Lower leg skin (tissue), 4 donors: ENCODE results near the gene GATAD2B. TPM values are rescaled to one million over a fixed set of nuclear protein-coding genes. Genes with fewer than 3 reads are reported as not detected.
"Not testable (repeated sequence)": the region's sequence is repeated elsewhere in the genome, so short reads cannot be mapped to it uniquely, and the experiment has no call there.

ENCODE experiments used
- DNase-seq, 2 donors: peaks; one replicate each; pipeline ENCODE4 v3.0.0-alpha.2; 2019; ENCODE audit warnings: low spot score in 2 of 2
- H3K4me3 ChIP-seq: fragments of 200-600 bp; sonication (generic); 2 replicates; pipeline ENCODE4 v1.5.1; 2017; ENCODE audit warnings: mild to moderate bottlenecking, low read depth; ENCODE audit not compliant: poor library complexity, severe bottlenecking
- POLR2A ChIP-seq, 2 donors: fragments of 450-650 bp; IDR thresholded peaks; one replicate each; pipeline ENCODE4 v1.6.1; 2016 to 2017; ENCODE audit warnings: antibody characterized with exemption in 2 of 2, mild to moderate bottlenecking in 1 of 2, moderate library complexity in 1 of 2
- WGBS, 2 donors: methylation state at CpG; one replicate each; pipeline ENCODE4 v1.1.5; 2018; 5-methylcytosine and 5-hydroxymethylcytosine counted together
- intact Hi-C: fragments of 100-400 bp; cut with DNase I; formaldehyde crosslinking; loops from one replicate; pipeline ENCODE4 v1.15.0; 2023; ENCODE audit warnings: low total_unique reads
- total RNA-seq, 4 donors: library from RNA; depleted of rRNA; stranded (reverse); fragments of >200 nt; gene quantifications; one replicate each; pipeline ENCODE4 v1.1.0, GENCODE V29; 2016
- TF ChIP-seq, protein P1 (sequence below), 3 donors: fragments of 450-650 bp; IDR thresholded peaks; one replicate each; pipeline ENCODE4 v1.5.1; 2016; ENCODE audit warnings: antibody characterized with exemption in 3 of 3, mild to moderate bottlenecking in 3 of 3, moderate library complexity in 2 of 3

The GATAD2B gene
- total RNA-seq, 4 donors from 2014 or later, result 24.1 to 49.3 (median 29.3) TPM

DNA sequence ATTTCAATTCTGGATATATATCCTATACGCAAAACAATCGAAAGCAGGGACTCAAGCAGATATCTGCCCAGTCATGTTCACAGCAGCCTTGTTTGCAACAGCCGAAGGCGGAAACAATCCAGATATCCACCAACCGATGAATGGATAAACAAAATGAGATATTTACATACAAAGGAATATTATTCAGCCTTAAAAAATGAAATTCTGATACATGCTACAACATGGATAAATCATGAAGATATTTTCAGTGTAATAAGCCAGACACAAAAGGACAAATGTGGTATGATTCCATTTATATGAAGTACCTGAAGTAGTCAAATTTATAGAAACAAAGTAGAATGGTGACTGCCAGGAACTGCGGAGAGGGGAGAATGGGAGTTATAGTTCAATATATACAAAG, 15.6 kb downstream of the GATAD2B start:
- H3K4me3 ChIP-seq, result no peak overlapping the region
- intact Hi-C loops, result no loop called here
- 90 to 93% methylated on average over 6 of the region's 6 CpGs for WGBS, 2 donors
- TF ChIP-seq, protein P1, sequence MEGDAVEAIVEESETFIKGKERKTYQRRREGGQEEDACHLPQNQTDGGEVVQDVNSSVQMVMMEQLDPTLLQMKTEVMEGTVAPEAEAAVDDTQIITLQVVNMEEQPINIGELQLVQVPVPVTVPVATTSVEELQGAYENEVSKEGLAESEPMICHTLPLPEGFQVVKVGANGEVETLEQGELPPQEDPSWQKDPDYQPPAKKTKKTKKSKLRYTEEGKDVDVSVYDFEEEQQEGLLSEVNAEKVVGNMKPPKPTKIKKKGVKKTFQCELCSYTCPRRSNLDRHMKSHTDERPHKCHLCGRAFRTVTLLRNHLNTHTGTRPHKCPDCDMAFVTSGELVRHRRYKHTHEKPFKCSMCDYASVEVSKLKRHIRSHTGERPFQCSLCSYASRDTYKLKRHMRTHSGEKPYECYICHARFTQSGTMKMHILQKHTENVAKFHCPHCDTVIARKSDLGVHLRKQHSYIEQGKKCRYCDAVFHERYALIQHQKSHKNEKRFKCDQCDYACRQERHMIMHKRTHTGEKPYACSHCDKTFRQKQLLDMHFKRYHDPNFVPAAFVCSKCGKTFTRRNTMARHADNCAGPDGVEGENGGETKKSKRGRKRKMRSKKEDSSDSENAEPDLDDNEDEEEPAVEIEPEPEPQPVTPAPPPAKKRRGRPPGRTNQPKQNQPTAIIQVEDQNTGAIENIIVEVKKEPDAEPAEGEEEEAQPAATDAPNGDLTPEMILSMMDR (IDR thresholded peaks at IDR 0.05), result no peak
- no peak for TF ChIP-seq POLR2A (IDR thresholded peaks at IDR 0.05)
- no peak for DNase-seq

DNA sequence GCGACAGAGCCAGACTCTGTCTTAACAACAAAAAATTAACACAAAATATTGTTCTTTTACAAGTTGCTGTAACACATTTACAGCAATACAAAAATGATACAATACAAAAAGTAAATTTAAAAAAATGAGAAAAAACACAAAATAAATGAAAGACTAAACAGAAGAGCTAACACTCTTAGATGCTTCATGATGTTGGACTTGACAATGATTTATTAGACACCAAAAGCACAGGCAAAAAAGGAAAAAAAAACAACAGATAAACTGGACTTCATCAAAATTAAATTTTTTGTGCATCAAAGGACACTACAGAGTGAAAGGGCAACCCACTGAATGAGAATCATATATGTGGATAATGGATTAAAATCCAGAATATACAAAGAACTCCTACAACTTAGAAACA, 16.4 kb downstream of the GATAD2B start:
- H3K4me3 ChIP-seq, result no peak overlapping the region
- intact Hi-C loops, result no loop called here
- no peak for TF ChIP-seq POLR2A (IDR thresholded peaks at IDR 0.05)
- TF ChIP-seq, protein P1 (IDR thresholded peaks at IDR 0.05), result no peak
- 82 to 100% methylated on average over 1 of the region's 1 CpG for WGBS, 2 donors
- no peak for DNase-seq

DNA sequence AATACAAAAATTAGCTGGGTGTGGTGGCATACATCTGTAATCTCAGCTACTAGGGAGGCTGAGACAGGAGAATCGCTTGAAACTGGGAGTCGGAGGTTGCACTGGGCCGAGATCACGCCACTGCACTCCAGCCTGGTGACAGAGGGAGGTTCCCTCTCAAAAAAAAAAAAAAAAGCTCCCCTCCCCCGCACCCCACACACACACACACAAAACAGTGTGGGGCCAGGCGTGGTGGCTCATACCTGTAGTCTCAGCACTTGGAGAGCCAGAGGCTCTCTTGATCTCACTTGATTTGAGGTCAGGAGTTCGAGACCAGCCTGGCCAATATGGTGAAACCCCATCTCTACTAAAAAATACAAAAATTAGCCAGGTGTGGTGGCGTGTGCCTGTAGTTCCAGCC, 16.9 kb downstream of the GATAD2B start:
- 94% methylated on average over 8 of the region's 8 CpGs for WGBS, 2 donors
- DNase-seq, result peak in 1 of 2 donors; percentile 53
- intact Hi-C loops, H3K4me3 ChIP-seq: not testable (repeated sequence)

DNA sequence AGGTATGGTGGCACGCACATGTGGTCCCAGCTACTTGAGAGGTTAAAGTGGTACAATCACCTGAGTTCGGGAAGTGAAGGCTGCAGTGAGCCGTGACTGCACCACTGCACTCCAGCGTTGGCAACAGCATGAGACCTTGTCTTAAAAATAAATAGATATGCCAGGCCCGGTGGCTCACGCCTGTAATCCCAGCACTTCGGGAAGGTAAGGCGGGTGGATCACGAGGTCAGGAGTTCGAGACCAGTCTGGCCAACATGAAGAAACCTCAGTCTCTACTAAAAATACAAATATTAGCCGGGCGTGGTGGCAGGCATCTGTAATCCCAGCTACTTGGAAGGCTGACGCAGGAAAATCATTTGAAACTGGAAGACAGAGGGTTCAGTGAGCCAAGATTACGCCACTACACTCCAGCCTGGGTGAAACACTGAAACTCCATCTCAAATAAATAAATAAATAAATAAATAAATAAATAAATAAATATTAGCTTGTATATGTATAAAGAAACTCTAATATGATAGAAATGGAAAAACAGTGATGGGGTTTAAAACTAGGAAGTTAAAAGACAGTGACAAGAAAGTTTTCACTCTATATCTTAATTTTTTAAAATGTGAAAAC, 18.8 kb downstream of the GATAD2B start:
- WGBS, 2 donors, result 73 to 78% methylated on average over 14 of the region's 14 CpGs
- no peak overlapping the region for H3K4me3 ChIP-seq
- intact Hi-C loops, result no loop called here
- DNase-seq, result peak in 1 of 2 donors; percentile 70
- TF ChIP-seq POLR2A (IDR thresholded peaks at IDR 0.05), result no peak
- TF ChIP-seq, protein P1 (IDR thresholded peaks at IDR 0.05), result no peak

DNA sequence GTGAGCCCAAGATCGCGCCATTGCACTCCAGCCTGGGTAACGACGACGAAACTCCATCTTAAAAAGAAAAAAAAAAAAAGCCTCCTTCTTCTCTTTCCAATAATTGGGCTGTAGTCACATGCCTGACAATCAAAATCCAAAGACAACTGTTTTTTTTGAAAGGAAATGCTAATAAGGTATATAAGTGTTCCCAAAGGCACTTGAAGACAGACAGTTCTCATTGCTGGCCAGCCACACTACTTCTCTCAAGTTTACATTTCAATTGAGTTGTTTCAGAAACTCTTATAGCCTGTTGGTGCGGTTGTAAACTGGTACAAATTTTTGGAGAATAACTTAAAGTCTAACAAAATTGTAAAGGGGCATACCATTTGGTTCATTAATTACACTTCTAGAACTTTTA, 23.3 kb downstream of the GATAD2B start:
- no peak overlapping the region for H3K4me3 ChIP-seq
- intact Hi-C loops, result no loop called here
- TF ChIP-seq, protein P1 (IDR thresholded peaks at IDR 0.05), result no peak
- TF ChIP-seq POLR2A (IDR thresholded peaks at IDR 0.05), result no peak
- 95 to 99% methylated on average over 6 of the region's 6 CpGs for WGBS, 2 donors
- DNase-seq, result no peak

DNA sequence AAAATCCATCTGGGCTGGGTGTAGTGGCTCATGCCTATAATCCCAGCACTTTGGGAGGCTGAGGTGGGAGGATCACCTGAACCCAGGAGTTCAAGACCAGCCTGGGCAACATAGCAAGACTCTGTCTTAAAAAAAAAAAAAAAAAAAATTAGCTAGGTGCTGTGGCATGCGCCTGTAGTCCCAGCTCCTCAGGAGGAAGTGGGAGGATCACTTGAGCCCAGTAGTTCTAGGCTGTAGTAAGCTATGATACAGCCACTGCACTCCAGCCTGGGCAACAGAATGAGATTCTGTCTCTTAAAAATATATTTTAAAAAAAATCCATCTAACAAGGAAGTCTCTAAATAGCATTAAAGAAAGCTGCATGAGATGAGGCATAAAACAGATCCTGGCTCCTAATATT, 26.9 kb downstream of the GATAD2B start:
- intact Hi-C loops, DNase-seq, H3K4me3 ChIP-seq: not testable (repeated sequence)
- WGBS, 2 donors, result 72 to 83% methylated on average over 1 of the region's 1 CpG

DNA sequence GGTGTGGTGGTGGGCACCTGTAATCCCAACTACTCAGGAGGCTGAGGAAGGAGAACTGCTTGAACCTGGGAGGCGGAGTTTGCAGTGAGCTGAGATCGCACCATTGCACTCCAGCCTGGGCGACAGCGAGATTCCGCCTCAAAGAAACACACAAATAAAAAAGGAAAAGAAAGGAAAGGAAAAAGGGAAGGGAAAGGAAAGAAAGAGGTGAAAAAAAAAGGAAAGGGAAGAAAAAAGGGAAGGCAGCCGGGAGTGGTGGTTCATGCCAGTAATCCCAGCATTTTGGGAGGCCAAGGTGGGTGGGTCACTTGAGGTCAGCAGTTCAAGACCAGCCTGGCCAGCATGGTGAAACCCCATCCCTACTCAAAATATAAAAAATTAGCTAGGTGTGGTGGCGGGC, 31.7 kb downstream of the GATAD2B start:
- intact Hi-C loops, H3K4me3 ChIP-seq: not testable (repeated sequence)
- peak in 1 of 2 donors; percentile 31 for DNase-seq
- WGBS, 2 donors, result 90 to 96% methylated on average over 7 of the region's 7 CpGs
